GM12878 (cell line): ENCODE results near the gene GGA2.

Experiments
- CUX1 ChIP-seq: IDR thresholded peaks from 2 replicates; pipeline ENCODE4 v1.6.1; 2012; ENCODE audit warnings: improper control_type of control experiment, low read depth, low read length; ENCODE audit not compliant: insufficient replicate concordance
- HDAC6 ChIP-seq: fragments of 200-600 bp; sonication (generic); IDR thresholded peaks from one replicate; pipeline ENCODE4 v1.8.0; 2017; ENCODE audit warnings: antibody characterized with exemption; ENCODE audit not compliant: unreplicated experiment
- IRF3 ChIP-seq: fragments of 450-650 bp; IDR thresholded peaks from 2 replicates; pipeline ENCODE4 v1.6.1; 2014; ENCODE audit warnings: mild to moderate bottlenecking
- MAX ChIP-seq: IDR thresholded peaks from 2 replicates; pipeline ENCODE4 v1.6.1; 2012; ENCODE audit warnings: low read depth, low read length, improper control_type of control experiment
- MXI1 ChIP-seq: fragments of 150-350 bp; IDR thresholded peaks from 2 replicates; pipeline ENCODE4 v1.6.1; 2011; ENCODE audit warnings: low read depth, mild to moderate bottlenecking, inconsistent platforms, low read length, improper control_type of control experiment
- POLR2AphosphoS5 ChIP-seq: IDR thresholded peaks from 2 replicates; pipeline ENCODE4 v1.6.1; 2011; ENCODE audit warnings: mild to moderate bottlenecking, low read length, inconsistent platforms
- RAD51 ChIP-seq: fragments of 450-650 bp; IDR thresholded peaks from 2 replicates; pipeline ENCODE4 v1.6.1; 2016; ENCODE audit warnings: moderate library complexity, mild to moderate bottlenecking, inconsistent platforms
- SREBF2 ChIP-seq: IDR thresholded peaks from 2 replicates; pipeline ENCODE4 v1.6.1; 2012; ENCODE audit warnings: mild to moderate bottlenecking, low read length
- SRF ChIP-seq, 2 experiments: IDR thresholded peaks; 2 replicates each; pipeline ENCODE4 v1.6.1; 2011; ENCODE audit warnings: low read depth in 2 of 2, low read length in 2 of 2, mild to moderate bottlenecking in 1 of 2, moderate library complexity in 1 of 2
- TAF1 ChIP-seq: IDR thresholded peaks from 2 replicates; pipeline ENCODE4 v1.6.1; 2011; ENCODE audit warnings: mild to moderate bottlenecking, low read depth, low read length, borderline replicate concordance
- ZNF24 ChIP-seq: fragments of 450-650 bp; IDR thresholded peaks from 2 replicates; pipeline ENCODE4 v1.6.1; 2017; ENCODE audit warnings: antibody characterized with exemption, mild to moderate bottlenecking
- TF ChIP-seq, protein P1 (sequence below): fragments of 450-650 bp; IDR thresholded peaks from 2 replicates; pipeline ENCODE4 v1.6.1; 2016; ENCODE audit warnings: mild to moderate bottlenecking, moderate library complexity, borderline replicate concordance
- TF ChIP-seq, protein P2 (sequence below): fragments of 450-650 bp; IDR thresholded peaks from 2 replicates; pipeline ENCODE4 v1.6.1; 2018; ENCODE audit warnings: borderline replicate concordance, mild to moderate bottlenecking; ENCODE audit not compliant: partially characterized antibody
- TF ChIP-seq, protein P3 (sequence below), 3 experiments: IDR thresholded peaks in 2 of 3; conservative IDR thresholded peaks in 1 of 3; 2 replicates each; pipeline ENCODE4 v1.5.1; 2011; ENCODE audit warnings: low read depth in 3 of 3, low read length in 3 of 3, mild to moderate bottlenecking in 3 of 3, control low read depth in 2 of 3, moderate library complexity in 2 of 3, inconsistent platforms in 1 of 3, mixed read lengths in 1 of 3; ENCODE audit not compliant: control insufficient read depth in 2 of 3, insufficient read depth in 1 of 3; ENCODE audit errors: extremely low read depth in 1 of 3

DNA sequence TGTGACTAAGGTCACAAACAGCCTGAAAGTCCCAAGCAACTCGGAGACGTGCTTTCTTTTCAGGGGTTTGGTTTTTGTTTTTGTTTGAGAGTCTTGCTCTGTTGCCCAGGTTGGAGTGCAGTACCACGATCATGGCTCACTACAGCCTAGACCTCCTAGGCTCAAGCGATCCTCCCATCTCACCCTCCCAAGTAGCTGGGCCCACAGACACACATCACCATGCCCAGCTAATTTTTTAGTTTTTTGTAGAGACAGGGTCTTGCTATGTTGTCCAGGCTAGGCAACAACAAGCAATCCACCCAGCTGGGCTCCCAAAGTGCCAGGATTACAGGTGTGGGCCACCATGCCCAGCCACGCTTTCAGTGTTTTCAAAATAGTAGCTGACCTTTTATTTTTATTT is 19.8 kb upstream of the GGA2 start:
- TF ChIP-seq SREBF2 (no peak), MAX (no peak), MXI1 (no peak), RAD51 (no peak), IRF3 (no peak), ZNF24 (no peak), HDAC6 (no peak), POLR2AphosphoS5 (no peak), TAF1 (no peak), CUX1 (no peak), SRF (IDR thresholded peaks at IDR 0.05; ENCODE audit: low read depth in 2 of 2, low read length in 2 of 2) (no peak)
- TF ChIP-seq, protein P1, sequence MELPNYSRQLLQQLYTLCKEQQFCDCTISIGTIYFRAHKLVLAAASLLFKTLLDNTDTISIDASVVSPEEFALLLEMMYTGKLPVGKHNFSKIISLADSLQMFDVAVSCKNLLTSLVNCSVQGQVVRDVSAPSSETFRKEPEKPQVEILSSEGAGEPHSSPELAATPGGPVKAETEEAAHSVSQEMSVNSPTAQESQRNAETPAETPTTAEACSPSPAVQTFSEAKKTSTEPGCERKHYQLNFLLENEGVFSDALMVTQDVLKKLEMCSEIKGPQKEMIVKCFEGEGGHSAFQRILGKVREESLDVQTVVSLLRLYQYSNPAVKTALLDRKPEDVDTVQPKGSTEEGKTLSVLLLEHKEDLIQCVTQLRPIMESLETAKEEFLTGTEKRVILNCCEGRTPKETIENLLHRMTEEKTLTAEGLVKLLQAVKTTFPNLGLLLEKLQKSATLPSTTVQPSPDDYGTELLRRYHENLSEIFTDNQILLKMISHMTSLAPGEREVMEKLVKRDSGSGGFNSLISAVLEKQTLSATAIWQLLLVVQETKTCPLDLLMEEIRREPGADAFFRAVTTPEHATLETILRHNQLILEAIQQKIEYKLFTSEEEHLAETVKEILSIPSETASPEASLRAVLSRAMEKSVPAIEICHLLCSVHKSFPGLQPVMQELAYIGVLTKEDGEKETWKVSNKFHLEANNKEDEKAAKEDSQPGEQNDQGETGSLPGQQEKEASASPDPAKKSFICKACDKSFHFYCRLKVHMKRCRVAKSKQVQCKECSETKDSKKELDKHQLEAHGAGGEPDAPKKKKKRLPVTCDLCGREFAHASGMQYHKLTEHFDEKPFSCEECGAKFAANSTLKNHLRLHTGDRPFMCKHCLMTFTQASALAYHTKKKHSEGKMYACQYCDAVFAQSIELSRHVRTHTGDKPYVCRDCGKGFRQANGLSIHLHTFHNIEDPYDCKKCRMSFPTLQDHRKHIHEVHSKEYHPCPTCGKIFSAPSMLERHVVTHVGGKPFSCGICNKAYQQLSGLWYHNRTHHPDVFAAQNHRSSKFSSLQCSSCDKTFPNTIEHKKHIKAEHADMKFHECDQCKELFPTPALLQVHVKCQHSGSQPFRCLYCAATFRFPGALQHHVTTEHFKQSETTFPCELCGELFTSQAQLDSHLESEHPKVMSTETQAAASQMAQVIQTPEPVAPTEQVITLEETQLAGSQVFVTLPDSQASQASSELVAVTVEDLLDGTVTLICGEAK: no peak
- TF ChIP-seq, protein P2, sequence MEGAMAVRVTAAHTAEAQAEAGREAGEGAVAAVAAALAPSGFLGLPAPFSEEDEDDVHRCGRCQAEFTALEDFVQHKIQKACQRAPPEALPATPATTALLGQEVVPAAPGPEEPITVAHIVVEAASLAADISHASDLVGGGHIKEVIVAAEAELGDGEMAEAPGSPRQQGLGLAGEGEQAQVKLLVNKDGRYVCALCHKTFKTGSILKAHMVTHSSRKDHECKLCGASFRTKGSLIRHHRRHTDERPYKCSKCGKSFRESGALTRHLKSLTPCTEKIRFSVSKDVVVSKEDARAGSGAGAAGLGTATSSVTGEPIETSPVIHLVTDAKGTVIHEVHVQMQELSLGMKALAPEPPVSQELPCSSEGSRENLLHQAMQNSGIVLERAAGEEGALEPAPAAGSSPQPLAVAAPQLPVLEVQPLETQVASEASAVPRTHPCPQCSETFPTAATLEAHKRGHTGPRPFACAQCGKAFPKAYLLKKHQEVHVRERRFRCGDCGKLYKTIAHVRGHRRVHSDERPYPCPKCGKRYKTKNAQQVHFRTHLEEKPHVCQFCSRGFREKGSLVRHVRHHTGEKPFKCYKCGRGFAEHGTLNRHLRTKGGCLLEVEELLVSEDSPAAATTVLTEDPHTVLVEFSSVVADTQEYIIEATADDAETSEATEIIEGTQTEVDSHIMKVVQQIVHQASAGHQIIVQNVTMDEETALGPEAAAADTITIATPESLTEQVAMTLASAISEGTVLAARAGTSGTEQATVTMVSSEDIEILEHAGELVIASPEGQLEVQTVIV: no peak
- TF ChIP-seq, protein P3, sequence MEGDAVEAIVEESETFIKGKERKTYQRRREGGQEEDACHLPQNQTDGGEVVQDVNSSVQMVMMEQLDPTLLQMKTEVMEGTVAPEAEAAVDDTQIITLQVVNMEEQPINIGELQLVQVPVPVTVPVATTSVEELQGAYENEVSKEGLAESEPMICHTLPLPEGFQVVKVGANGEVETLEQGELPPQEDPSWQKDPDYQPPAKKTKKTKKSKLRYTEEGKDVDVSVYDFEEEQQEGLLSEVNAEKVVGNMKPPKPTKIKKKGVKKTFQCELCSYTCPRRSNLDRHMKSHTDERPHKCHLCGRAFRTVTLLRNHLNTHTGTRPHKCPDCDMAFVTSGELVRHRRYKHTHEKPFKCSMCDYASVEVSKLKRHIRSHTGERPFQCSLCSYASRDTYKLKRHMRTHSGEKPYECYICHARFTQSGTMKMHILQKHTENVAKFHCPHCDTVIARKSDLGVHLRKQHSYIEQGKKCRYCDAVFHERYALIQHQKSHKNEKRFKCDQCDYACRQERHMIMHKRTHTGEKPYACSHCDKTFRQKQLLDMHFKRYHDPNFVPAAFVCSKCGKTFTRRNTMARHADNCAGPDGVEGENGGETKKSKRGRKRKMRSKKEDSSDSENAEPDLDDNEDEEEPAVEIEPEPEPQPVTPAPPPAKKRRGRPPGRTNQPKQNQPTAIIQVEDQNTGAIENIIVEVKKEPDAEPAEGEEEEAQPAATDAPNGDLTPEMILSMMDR (IDR thresholded peaks at IDR 0.05 in 2 of 3, conservative IDR thresholded peaks at IDR 0.05 in 1 of 3; ENCODE audit: control insufficient read depth in 2 of 3, extremely low read depth in 1 of 3, insufficient read depth in 1 of 3, low read depth in 3 of 3, low read length in 3 of 3): no peak
